Kidney (tissue), 14 donors: Measurements from ENCODE around the gene GGA2. TPM values are rescaled to one million over a fixed set of nuclear protein-coding genes. Genes with fewer than 3 reads are reported as not detected.

Source experiments
- DNase-seq, 5 donors: peaks; one replicate each; pipeline ENCODE4 v3.0.0-alpha.2; 2013 to 2020
- FAIRE-seq: peaks from 2 replicates; lab custom pipeline; 2012; peaks lifted over from hg19 to GRCh38; lab: Jason Lieb, UNC
- H3K27ac ChIP-seq, 2 donors: one replicate each; pipeline ENCODE4 v1.7.0; 2013; ENCODE audit warnings: low read depth in 2 of 2, low read length in 2 of 2, inconsistent platforms in 1 of 2
- H3K27me3 ChIP-seq: one replicate; pipeline ENCODE4 v1.7.1; 2013; ENCODE audit warnings: low read length, inconsistent platforms; ENCODE audit not compliant: control insufficient read depth, insufficient read depth
- H3K36me3 ChIP-seq, 3 donors: one replicate each; pipeline versions ENCODE4 v1.7.0 to v1.7.1; 2013; ENCODE audit warnings: low read length in 3 of 3, control low read depth in 1 of 3, inconsistent platforms in 1 of 3; ENCODE audit not compliant: insufficient read depth in 3 of 3, control insufficient read depth in 2 of 3
- H3K4me1 ChIP-seq, 3 donors: one replicate each; pipeline versions ENCODE4 v1.7.0 to v1.7.1; 2013; ENCODE audit warnings: low read length in 3 of 3, inconsistent platforms in 1 of 3, low read depth in 1 of 3; ENCODE audit not compliant: control insufficient read depth in 2 of 3, insufficient read depth in 2 of 3
- H3K4me3 ChIP-seq, 3 donors: one replicate each; pipeline versions ENCODE4 v1.7.0 to v1.8.1; 2013; ENCODE audit warnings: low read length in 3 of 3, control low read depth in 1 of 3, inconsistent platforms in 1 of 3
- H3K9ac ChIP-seq, 3 donors: one replicate each; pipeline versions ENCODE4 v1.7.0 to v1.7.1; 2013; ENCODE audit warnings: low read length in 3 of 3, control low read depth in 1 of 3, inconsistent platforms in 1 of 3
- H3K9me3 ChIP-seq, 3 donors: one replicate each; pipeline versions ENCODE4 v1.7.0 to v1.7.1; 2013; ENCODE audit warnings: low read length in 3 of 3, control low read depth in 1 of 3, inconsistent platforms in 1 of 3; ENCODE audit not compliant: control insufficient read depth in 2 of 3, insufficient read depth in 1 of 3
- CTCF ChIP-seq: IDR thresholded peaks from 3 replicates; pipeline ENCODE4 v1.5.1; 2012; ENCODE audit warnings: mild to moderate bottlenecking, moderate library complexity, borderline replicate concordance; ENCODE audit not compliant: insufficient read depth; ENCODE audit errors: extremely low read depth
- intact Hi-C: fragments of 100-400 bp; cut with DNase I; formaldehyde crosslinking; loops from one replicate; pipeline ENCODE4 v1.11.1; 2022
- polyA plus RNA-seq: library from polyadenylated mRNA; stranded (reverse); fragments of 350-450 nt; fragmentation: Illumina TruSeq; extraction: RNeasy Lipid Tissue Mini Kit (QIAGEN cat#74804); gene quantifications from one replicate; pipeline ENCODE4 v1.2.3, GENCODE V29; 2014; ENCODE audit warnings: low read depth, low replicate concordance; ENCODE audit not compliant: insufficient read depth
- total RNA-seq: library from RNA; stranded (reverse); fragmentation: NEBNext Ultra II Directional; extraction: Animal tissue kit (Norgen Biotek cat#: 25700); gene quantifications from one replicate; pipeline ENCODE4 v1.2.1, GENCODE V29; 2021
- donor health status: control.
- donor health status: control.
- donor health status: control.
- donor health status: control.
- donor health status: control.
- donor health status: DM: yes; HTN: yes; CAD: no.
- donor health status: Normal renal cell carcinoma (clear cell type).

The GGA2 gene
- total and polyA plus RNA-seq, 2 donors from 2014 or later: 43.5 to 79.9 TPM

DNA sequence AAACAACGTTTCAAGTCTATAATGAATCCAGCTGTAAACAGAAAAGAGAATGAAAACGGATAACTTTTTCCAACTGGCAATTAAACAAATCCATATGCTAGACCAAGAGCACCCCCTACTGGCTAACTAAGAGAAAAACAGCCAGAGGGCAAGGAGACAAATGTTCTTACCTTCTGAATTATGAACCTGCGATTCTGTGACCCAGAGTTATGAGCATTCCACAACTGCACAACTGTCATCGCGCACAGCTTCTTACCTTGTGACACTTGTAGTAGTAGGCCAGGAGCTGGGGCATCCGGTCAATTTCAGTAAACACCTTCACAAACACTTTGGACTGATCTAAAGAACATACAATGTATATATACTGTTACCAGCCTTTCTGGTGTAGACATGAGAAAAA is 75.9 kb downstream of the GGA2 start:
- FAIRE-seq: no peak
- H3K36me3 ChIP-seq: peaks cover 9 to 25% (median 10%) of the 10 kb centered on the region in 3 donors
- H3K27me3 ChIP-seq: no peaks in the 10 kb centered on the region

GRCh38 chr16:23433261-23433920 is 76.9 kb downstream of the GGA2 start:
- no peak for TF ChIP-seq CTCF
- H3K9ac ChIP-seq: no peak overlapping the region
- no peak overlapping the region for H3K4me3 ChIP-seq
- peaks cover 8 to 25% (median 10%) of the 10 kb centered on the region in 3 donors for H3K36me3 ChIP-seq
- H3K27ac ChIP-seq: no peak overlapping the region
- H3K9me3 ChIP-seq: no peaks in the 10 kb centered on the region
- intact Hi-C loops: no loop called here
- FAIRE-seq (no peak), DNase-seq (no peak)
- no peaks in the 10 kb centered on the region for H3K27me3 ChIP-seq
- no peaks in the 10 kb centered on the region for H3K4me1 ChIP-seq

More for the DNA sequence above, 75.9 kb downstream of the GGA2 start:
- peak in 3 of 5 donors; percentile 29 to 88 (median 82) for DNase-seq
- no peak overlapping the region for H3K9ac ChIP-seq
- H3K9me3 ChIP-seq: no peaks in the 10 kb centered on the region
- no peak overlapping the region for H3K27ac ChIP-seq
- TF ChIP-seq CTCF: peak; percentile 81
- no peak overlapping the region for H3K4me3 ChIP-seq
- H3K4me1 ChIP-seq: no peaks in the 10 kb centered on the region
- intact Hi-C loops: no loop called here

DNA sequence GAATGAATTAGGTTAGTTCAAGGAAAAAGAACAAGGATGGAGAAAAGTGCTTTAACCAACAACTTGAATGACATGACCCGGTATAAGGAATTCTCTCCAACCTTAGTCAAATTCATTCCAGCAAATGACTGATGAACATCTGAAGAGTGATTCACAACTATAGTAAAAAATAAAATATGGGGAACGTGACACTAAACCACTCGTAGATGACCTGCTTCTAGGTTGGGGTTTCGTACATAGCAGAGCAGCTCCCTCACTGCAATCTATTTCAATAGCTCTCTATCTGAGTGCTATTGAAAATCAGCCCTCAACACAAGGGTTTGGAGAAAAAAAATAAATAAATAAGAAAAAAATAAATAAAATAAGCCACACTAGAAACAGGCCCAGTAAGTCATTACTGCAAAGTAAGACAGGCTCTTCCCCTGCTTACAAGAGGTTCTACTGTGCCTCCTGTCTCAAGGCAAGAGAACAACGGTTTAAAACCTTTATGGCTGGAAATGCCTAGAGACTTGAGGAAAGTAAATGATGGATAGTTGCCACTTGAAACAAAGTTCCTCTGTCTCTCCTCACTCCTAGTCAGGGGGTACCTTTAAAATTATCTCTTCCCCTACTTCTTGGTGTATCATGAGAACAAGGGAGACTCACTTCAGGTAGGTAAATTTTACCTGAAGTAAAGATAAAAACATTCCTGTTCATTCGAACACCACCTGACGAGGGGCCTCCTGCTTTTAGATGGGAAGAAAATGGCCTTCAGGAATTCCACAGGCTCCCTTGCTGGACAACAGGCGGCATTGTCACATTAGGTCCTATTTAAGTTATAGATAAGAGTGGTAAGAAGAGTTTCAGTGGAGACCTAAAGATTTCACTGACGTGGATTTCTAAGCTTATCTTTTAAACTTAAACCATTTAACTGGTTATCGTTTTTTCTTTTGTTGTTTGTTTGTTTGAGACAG is 77.8 kb downstream of the GGA2 start:
- Histone ChIP-seq H3K27me3 (no peaks in the 10 kb centered on the region), H3K4me1 (no peaks in the 10 kb centered on the region), H3K9ac (no peak overlapping the region), H3K4me3 (no peak overlapping the region), H3K9me3 (no peaks in the 10 kb centered on the region), H3K36me3 (peaks cover 8 to 25% (median 11%) of the 10 kb centered on the region in 3 donors), H3K27ac (no peak overlapping the region)
- no peak for FAIRE-seq
- intact Hi-C loops: no loop called here
- no peak for TF ChIP-seq CTCF
- no peak for DNase-seq
